Stimulated activated CD8-positive, alpha-beta memory T cell treated with anti-CD3 and anti-CD28 coated beads, Interleukin-4, amount 100 ng/mL, for 24 hours (primary cell): ENCODE results near the gene ADRB1.

ENCODE experiments used
- DNase-seq: peaks from one replicate; pipeline ENCODE4 v3.0.0-alpha.2; 2020; ENCODE audit warnings: low read depth

ADRB1 gene

DNA sequence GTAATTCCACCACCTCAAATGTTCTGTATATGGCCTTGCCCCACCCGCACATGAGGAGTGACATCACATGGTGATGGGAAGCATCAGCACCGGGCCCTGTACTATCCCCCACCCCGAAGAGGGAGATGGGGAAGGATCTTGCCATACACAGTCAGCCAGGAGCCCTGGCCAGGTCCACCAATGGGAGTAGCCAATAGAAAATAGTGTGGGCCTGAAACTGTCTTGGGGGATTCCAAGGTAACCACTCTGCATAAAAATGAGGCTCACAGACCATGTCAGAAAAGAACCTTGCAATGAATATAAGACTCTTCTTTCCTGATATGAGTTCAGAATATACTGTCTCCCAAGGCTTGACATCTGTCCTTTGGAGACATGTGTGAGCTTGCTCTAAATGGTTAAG is 51.1 kb downstream of the ADRB1 start:
- no peak for DNase-seq

DNA sequence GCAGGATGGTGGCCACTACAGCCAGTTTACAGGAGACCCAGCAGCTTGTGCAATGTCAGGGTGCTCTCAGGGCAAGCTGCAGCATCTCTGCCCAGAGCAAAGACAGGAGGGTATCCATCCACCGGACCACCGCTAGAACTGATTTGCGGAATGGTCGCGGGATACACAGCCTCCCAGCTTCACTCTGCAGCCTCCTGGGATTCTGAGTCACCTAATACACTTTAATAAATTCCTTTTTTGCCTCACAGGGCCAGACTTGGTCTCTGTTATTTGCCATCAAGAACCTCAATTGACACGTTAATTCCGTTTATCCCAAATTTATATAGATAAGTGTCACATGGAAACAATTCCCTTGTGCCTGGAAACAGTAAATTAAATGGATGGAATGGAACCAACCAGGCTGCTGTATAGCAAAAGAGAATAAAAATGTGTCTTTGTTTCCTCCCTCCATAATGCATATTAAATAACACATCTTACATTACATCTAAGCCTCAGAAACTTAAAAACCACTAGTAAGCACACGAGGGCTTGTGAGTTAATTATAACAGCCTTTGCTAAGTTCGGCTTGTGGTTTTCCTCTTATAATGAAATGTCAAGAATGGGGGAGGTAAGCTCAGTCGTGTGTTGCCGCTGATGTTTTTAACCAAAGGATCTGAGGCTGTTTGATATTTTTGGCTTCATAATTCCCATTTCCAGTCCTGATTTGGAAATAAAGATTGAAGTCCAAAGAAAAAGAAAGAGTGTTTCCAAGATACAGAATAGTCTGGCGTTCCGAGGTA is 52.1 kb downstream of the ADRB1 start:
- no peak for DNase-seq
